Neuronal stem cell (in vitro differentiated cells): Measurements from ENCODE around the gene TRIM10.
A peak's percentile ranks its signal among the peaks of the same experiment; 100 is the strongest.

ENCODE experiments used
- DNase-seq: peaks from one replicate; pipeline ENCODE4 v3.0.0-alpha.2; 2013; ENCODE audit warnings: low spot score
- H2AFZ ChIP-seq: one replicate; pipeline ENCODE4 v1.6.1; 2013; ENCODE audit warnings: mild to moderate bottlenecking, low read length, inconsistent platforms
- H2AK5ac ChIP-seq: 2 replicates; pipeline ENCODE4 v1.6.1; 2013; ENCODE audit warnings: low read depth, mild to moderate bottlenecking, inconsistent platforms, low read length, moderate library complexity, mixed read lengths
- H2BK120ac ChIP-seq: 2 replicates; pipeline ENCODE4 v1.6.1; 2013; ENCODE audit warnings: low read depth, mild to moderate bottlenecking, inconsistent platforms, low read length, moderate library complexity, mixed read lengths
- H2BK12ac ChIP-seq: one replicate; pipeline ENCODE4 v1.6.1; 2013; ENCODE audit warnings: low read length, inconsistent platforms
- H2BK15ac ChIP-seq: 2 replicates; pipeline ENCODE4 v1.6.1; 2013; ENCODE audit warnings: mild to moderate bottlenecking, low read length, inconsistent platforms, mixed read lengths
- H2BK5ac ChIP-seq: one replicate; pipeline ENCODE4 v1.6.1; 2013; ENCODE audit warnings: inconsistent platforms, mild to moderate bottlenecking, low read length, moderate library complexity
- H3K14ac ChIP-seq: one replicate; pipeline ENCODE4 v1.6.1; 2013; ENCODE audit warnings: low read length, inconsistent platforms
- H3K18ac ChIP-seq: 2 replicates; pipeline ENCODE4 v1.6.1; 2013; ENCODE audit warnings: low read length, inconsistent platforms
- H3K23ac ChIP-seq: 2 replicates; pipeline ENCODE4 v1.6.1; 2013; ENCODE audit warnings: low read depth, mild to moderate bottlenecking, mixed read lengths, low read length, inconsistent platforms; ENCODE audit not compliant: poor library complexity
- H3K27ac ChIP-seq: replicated peaks from 3 replicates; pipeline ENCODE4 v1.5.1; 2013; ENCODE audit warnings: low read length, inconsistent platforms
- H3K27me3 ChIP-seq, 3 experiments: 2 replicates each; pipeline ENCODE4 v1.6.1; 2013; ENCODE audit warnings: low read length in 3 of 3, mild to moderate bottlenecking in 2 of 3, inconsistent platforms in 1 of 3, low read depth in 1 of 3, mixed read lengths in 1 of 3, moderate library complexity in 1 of 3; ENCODE audit not compliant: control insufficient read depth in 3 of 3, insufficient read depth in 3 of 3
- H3K36me3 ChIP-seq, 2 donors: replicated peaks in 1 of 2; 2 replicates each; pipeline ENCODE4 v1.6.1; 2013; ENCODE audit warnings: low read length in 2 of 2; ENCODE audit not compliant: control insufficient read depth in 2 of 2, insufficient read depth in 2 of 2
- H3K4ac ChIP-seq: 2 replicates; pipeline ENCODE4 v1.6.1; 2013; ENCODE audit warnings: inconsistent platforms, mild to moderate bottlenecking, low read length, moderate library complexity
- H3K4me1 ChIP-seq, 2 donors: 1 replicate in 1 of 2; 2 replicates in 1 of 2; pipeline ENCODE4 v1.6.1; 2013; ENCODE audit warnings: low read length in 2 of 2, low read depth in 1 of 2; ENCODE audit not compliant: control insufficient read depth in 2 of 2, insufficient read depth in 1 of 2
- H3K4me2 ChIP-seq: one replicate; pipeline ENCODE4 v1.6.1; 2013; ENCODE audit warnings: mild to moderate bottlenecking, low read length, inconsistent platforms; ENCODE audit not compliant: insufficient read depth, poor library complexity, severe bottlenecking
- H3K4me3 ChIP-seq, 2 donors: 2 replicates each; pipeline ENCODE4 v1.5.1; 2013; ENCODE audit warnings: low read length in 2 of 2, mild to moderate bottlenecking in 2 of 2, inconsistent platforms in 1 of 2, moderate library complexity in 1 of 2
- H3K79me1 ChIP-seq: one replicate; pipeline ENCODE4 v1.6.1; 2013; ENCODE audit warnings: low read depth, mild to moderate bottlenecking, inconsistent platforms, low read length, moderate library complexity
- H3K9ac ChIP-seq: one replicate; pipeline ENCODE4 v1.6.1; 2013; ENCODE audit warnings: mild to moderate bottlenecking, low read depth, low read length, inconsistent platforms; ENCODE audit not compliant: poor library complexity
- H3K9me3 ChIP-seq, 2 donors: replicated peaks in 1 of 2; 2 replicates each; pipeline versions ENCODE3 to v1.6.1; 2013; ENCODE audit warnings: low read length in 2 of 2, mild to moderate bottlenecking in 2 of 2, inconsistent platforms in 1 of 2, low read depth in 1 of 2, mixed read lengths in 1 of 2, moderate library complexity in 1 of 2; ENCODE audit not compliant: control insufficient read depth in 2 of 2, insufficient read depth in 1 of 2
- H4K8ac ChIP-seq: one replicate; pipeline ENCODE4 v1.6.1; 2013; ENCODE audit warnings: low read depth, mild to moderate bottlenecking, inconsistent platforms, low read length, moderate library complexity
- H4K91ac ChIP-seq: one replicate; pipeline ENCODE4 v1.6.1; 2013; ENCODE audit warnings: low read length, low read depth, mild to moderate bottlenecking, inconsistent platforms; ENCODE audit not compliant: poor library complexity
- WGBS, 2 donors: extraction: QIAGEN DNeasy Blood & Tissue Kit; methylation state at CpG; one replicate each; pipeline ENCODE4 v1.1.7; 2013; ENCODE audit warnings: missing lambda C conversion rate in 2 of 2, mixed read lengths in 1 of 2; ENCODE audit not compliant: insufficient read length in 2 of 2, insufficient replicate concordance in 1 of 2; ENCODE audit errors: extremely low coverage in 2 of 2; 5-methylcytosine and 5-hydroxymethylcytosine counted together

The TRIM10 gene

GRCh38 chr6:30103872-30104179, 57.2 kb downstream of the TRIM10 start:
- H2BK12ac ChIP-seq, result no peak overlapping the region
- no peak overlapping the region for H4K8ac ChIP-seq
- no CpG with 5 or more reads among the region's 3 CpGs for WGBS, 2 donors
- H3K27ac ChIP-seq, result no peak overlapping the region
- no peaks in the 10 kb centered on the region for H3K79me1 ChIP-seq
- H3K9me3 ChIP-seq, result peaks cover 0 to 3% of the 10 kb centered on the region in 2 donors
- no peak overlapping the region for H2AK5ac ChIP-seq
- no peak overlapping the region for H3K4ac ChIP-seq
- DNase-seq, result no peak
- peaks cover 17 to 73% (median 47%) of the 10 kb centered on the region in 3 experiments for H3K27me3 ChIP-seq
- H3K23ac ChIP-seq, result no peak overlapping the region
- no peak overlapping the region for H3K4me3 ChIP-seq
- no peak overlapping the region for H2BK15ac ChIP-seq
- no peak overlapping the region for H4K91ac ChIP-seq
- H3K14ac ChIP-seq, result no peak overlapping the region
- peak overlapping the region; percentile 82 for H2AFZ ChIP-seq
- peaks cover 4 to 6% of the 10 kb centered on the region in 2 donors for H3K4me1 ChIP-seq
- no peak overlapping the region for H2BK120ac ChIP-seq
- no peaks in the 10 kb centered on the region for H3K36me3 ChIP-seq
- peak overlapping the region; percentile 45 for H3K4me2 ChIP-seq
- H2BK5ac ChIP-seq, result no peak overlapping the region
- no peak overlapping the region for H3K9ac ChIP-seq
- H3K18ac ChIP-seq, result no peak overlapping the region

- no CpG with 5 or more reads among the region's 36 CpGs for WGBS, 2 donors
- Histone ChIP-seq H3K23ac (peak overlapping the region; percentile 13), H3K79me1 (no peaks in the 10 kb centered on the region), H2AK5ac (no peak overlapping the region), H3K9ac (no peak overlapping the region), H3K36me3 (no peaks in the 10 kb centered on the region), H3K18ac (peak overlapping the region; percentile 1), H3K9me3 (peaks cover 0 to 3% of the 10 kb centered on the region in 2 donors), H2BK5ac (no peak overlapping the region), H2AFZ (peak overlapping the region; percentile 82), H2BK12ac (no peak overlapping the region), H3K27me3 (peaks cover 17 to 75% (median 53%) of the 10 kb centered on the region in 3 experiments), H2BK120ac (no peak overlapping the region), H3K4me1 (peaks cover 4 to 6% of the 10 kb centered on the region in 2 donors), H2BK15ac (no peak overlapping the region), H3K4ac (no peak overlapping the region), H3K14ac (no peak overlapping the region), H3K4me2 (peak overlapping the region; percentile 45), H4K8ac (no peak overlapping the region), H3K4me3 (peak overlapping the region; percentile 26 to 61), H3K27ac (no peak overlapping the region), H4K91ac (no peak overlapping the region)
- peak; percentile 87 for DNase-seq
Observed at GRCh38 chr6:30102970-30103871, 57.8 kb downstream of the TRIM10 start.

- Histone ChIP-seq H3K9me3 (peaks cover 0 to 3% of the 10 kb centered on the region in 2 donors), H2AK5ac (no peak overlapping the region), H2BK5ac (no peak overlapping the region), H2AFZ (peak overlapping the region; percentile 82), H3K27ac (no peak overlapping the region), H3K79me1 (no peaks in the 10 kb centered on the region), H4K91ac (no peak overlapping the region), H3K36me3 (no peaks in the 10 kb centered on the region), H3K4me1 (peaks cover 4 to 6% of the 10 kb centered on the region in 2 donors), H2BK15ac (no peak overlapping the region), H3K4ac (no peak overlapping the region), H3K14ac (no peak overlapping the region), H3K23ac (peak overlapping the region; percentile 38), H3K9ac (no peak overlapping the region), H3K4me3 (peak overlapping the region; percentile 38 to 68), H2BK12ac (no peak overlapping the region), H4K8ac (no peak overlapping the region), H3K18ac (no peak overlapping the region), H3K27me3 (peaks cover 17 to 82% (median 57%) of the 10 kb centered on the region in 3 experiments), H3K4me2 (peak overlapping the region; percentile 23), H2BK120ac (no peak overlapping the region)
- WGBS, 2 donors, result no CpG with 5 or more reads among the region's 15 CpGs
- no peak for DNase-seq
Observed at GRCh38 chr6:30102414-30102969, 58.5 kb downstream of the TRIM10 start.
